IPS-NIHi11 (cell line): ENCODE data around the gene BCL2L1.
A peak's percentile ranks its signal among the peaks of the same experiment; 100 is the strongest.
"Not testable (repeated sequence)": the region's sequence is repeated elsewhere in the genome, so short reads cannot be mapped to it uniquely, and the experiment has no call there.

ENCODE experiments used
- DNase-seq: peaks from one replicate; pipeline ENCODE4 v3.0.0; 2012; ENCODE audit warnings: mixed read lengths, low spot score

BCL2L1 gene

GRCh38 chr20:31722257-31723068, at the start of gene BCL2L1:
Gene BCL2L1, minus strand, starts transcription at chr20:31722868. Its CDS starts 650 bp downstream, at chr20:31722218.
- DNase-seq = peak; percentile 75

DNA sequence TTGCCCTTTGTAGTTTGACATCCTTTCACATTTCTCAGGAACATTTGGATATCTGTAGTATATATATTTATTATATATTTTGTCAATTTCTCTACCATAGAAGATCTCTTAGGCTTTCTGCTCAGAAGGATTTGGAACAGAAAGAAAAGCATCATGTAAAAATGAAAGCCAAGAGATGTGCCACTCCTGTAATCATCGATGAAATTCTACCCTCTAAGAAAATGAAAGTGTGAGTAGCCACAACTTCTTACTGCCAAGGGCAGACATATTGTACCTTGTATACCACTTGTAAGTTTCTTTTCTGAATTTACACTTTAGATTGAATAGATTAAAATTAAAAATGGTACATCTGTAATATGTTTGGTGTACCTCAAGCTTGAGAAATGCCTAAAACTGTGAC, 47.6 kb upstream of the BCL2L1 start:
- DNase-seq = no peak

- DNase-seq = no peak
Observed at GRCh38 chr20:31769681-31770080, 47.0 kb upstream of the BCL2L1 start.

GRCh38 chr20:31767805-31768204, 45.1 kb upstream of the BCL2L1 start:
- no peak for DNase-seq

- no peak for DNase-seq
Observed at GRCh38 chr20:31764641-31765305, 42.1 kb upstream of the BCL2L1 start.

GRCh38 chr20:31760519-31761240, 38.0 kb upstream of the BCL2L1 start:
- no peak for DNase-seq

DNA sequence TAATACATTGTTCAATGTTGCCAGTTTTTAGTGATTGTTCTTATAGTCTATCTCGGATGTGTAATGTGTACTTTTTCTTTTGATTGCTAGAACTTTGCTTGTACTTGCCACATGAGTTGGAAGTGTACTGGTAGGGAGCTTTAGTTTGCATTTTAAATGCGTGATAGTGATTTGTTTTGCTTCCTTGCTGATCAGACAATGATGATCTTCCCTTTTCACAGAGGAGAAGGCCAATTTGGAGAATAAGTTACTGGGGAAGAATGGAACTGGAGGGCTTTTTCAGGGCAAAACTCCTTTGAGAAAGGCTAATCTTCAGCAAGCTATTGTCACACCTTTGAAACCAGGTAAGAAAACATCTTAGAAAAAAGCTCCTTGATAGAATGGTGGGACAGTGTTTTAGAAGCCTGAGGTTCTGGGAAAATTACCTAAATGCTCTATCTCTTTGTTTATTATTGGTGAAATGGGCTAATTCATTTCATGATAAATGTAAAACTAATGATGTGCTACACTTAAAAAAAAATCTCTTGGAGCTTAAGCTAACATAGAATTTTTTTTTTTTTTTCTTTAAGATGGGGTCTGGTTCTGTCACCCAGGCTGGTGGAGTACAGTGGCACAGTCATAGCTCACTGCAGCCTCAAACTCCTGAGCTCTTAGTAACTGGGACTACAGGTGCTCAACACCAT, 37.3 kb upstream of the BCL2L1 start:
- no peak for DNase-seq

DNA sequence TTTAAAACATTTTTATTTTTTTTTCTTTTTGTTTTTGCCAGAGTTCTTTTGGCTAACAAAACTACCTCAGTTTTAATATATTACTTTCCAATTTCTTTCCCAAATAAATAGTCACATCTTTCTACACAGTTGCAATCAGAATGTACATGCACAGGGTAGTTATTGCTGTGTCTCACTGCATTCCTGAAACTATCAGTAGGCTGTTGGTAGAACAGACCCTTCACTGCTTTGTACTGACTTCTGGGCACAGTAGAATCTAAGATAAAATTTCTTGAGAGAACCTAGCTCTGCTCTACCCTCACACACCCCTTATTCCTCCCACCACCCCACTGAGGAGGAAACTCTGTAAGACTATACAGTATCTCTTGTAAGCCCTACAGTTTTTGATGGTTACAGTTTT, 36.3 kb upstream of the BCL2L1 start:
- DNase-seq = no peak

DNA sequence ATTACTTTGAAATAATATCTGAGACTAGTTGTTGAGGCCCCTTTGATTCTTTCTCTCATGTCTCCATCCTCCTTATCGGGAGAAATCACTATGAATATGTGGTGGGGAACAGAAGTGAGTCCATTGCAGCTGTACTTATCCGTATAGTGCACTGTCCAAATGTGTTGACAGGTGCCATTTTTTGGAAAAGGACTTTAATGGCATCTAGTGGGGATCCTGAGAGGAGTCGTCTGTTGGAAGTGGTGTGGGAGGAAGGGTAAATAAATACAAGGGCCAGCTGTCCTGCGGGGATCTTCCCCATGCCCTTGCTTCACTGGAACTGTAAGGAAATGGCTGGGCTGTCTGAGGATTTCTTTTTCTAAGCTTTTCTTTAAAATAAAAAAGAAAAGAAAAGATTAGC, 35.9 kb upstream of the BCL2L1 start:
- DNase-seq = no peak

DNA sequence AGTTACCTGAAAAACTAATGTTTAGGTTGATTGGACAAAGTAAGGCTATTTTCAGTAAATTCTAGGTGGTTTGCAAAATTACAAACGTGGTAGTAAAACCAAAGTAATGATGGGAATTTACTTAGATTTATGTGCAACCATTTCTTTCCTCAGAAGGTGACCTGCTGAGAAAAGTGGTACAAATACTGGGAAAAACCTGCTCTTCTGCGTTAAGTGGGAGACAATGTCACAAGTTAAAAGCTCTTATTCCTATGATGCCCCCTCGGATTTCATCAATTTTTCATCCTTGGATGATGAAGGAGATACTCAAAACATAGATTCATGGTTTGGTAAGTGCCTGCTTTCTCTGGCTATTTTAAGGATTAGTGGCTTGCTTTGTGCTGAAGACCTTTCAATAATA, 34.6 kb upstream of the BCL2L1 start:
- no peak for DNase-seq

- no peak for DNase-seq
Observed at GRCh38 chr20:31751126-31751525, 28.5 kb upstream of the BCL2L1 start.

DNA sequence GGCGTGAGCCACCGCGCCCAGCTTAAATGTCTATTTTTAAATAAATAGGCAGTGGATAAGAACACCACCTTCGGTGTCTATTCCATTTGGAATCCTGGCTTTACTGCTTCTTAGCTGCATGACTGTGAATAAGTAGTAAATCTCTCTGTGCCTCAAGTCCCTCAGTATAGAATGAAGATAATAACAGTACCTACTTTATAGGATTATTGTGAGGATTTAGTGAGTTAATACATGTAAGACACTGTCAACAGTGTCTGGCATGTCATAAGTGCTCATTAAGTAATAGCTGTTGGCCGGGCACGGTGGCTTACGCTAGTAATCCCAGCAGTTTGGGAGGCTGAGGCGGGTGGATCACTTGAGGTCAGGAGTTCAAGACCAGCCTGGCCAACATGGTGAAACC, 26.6 kb upstream of the BCL2L1 start:
- no peak for DNase-seq

DNA sequence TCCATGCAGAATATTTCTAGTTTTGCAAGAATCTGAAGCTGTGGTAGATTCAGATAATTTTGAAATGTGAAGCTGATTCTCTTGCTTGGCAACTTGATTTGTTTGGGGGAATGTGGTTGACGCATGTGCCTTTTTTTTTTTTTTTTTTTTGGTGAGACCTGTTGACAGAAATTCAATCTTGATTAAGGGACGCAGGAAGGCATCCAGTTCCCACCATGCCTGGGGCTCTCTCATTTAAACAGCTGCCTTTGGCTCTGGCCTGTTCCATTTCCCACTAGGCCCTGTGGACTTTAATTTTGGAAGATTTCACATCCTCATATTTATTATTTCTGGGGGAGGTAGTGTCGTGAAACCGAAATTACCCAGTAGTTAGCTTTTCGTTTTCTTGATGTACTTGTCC, 25.0 kb upstream of the BCL2L1 start:
- no peak for DNase-seq

DNA sequence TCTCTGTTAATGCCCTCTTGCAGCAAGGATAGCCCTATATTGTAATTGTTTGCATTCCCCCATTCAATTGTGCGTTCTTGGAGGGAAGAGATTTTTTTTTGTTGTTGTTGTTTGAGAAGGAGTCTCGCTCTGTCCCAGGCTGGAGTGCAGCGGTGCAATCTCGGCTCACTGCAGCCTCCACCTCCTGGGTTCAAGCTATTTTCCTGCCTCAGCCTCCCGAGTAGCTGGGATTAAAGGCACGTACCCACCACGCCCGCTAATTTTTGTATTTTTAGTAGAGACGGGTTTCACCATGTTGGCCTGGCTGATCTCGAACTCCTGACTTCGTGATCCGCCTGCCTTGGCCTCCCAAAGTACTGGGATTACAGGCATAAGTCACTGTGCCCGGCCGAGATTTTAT, 24.4 kb upstream of the BCL2L1 start:
- DNase-seq = not testable (repeated sequence)

DNA sequence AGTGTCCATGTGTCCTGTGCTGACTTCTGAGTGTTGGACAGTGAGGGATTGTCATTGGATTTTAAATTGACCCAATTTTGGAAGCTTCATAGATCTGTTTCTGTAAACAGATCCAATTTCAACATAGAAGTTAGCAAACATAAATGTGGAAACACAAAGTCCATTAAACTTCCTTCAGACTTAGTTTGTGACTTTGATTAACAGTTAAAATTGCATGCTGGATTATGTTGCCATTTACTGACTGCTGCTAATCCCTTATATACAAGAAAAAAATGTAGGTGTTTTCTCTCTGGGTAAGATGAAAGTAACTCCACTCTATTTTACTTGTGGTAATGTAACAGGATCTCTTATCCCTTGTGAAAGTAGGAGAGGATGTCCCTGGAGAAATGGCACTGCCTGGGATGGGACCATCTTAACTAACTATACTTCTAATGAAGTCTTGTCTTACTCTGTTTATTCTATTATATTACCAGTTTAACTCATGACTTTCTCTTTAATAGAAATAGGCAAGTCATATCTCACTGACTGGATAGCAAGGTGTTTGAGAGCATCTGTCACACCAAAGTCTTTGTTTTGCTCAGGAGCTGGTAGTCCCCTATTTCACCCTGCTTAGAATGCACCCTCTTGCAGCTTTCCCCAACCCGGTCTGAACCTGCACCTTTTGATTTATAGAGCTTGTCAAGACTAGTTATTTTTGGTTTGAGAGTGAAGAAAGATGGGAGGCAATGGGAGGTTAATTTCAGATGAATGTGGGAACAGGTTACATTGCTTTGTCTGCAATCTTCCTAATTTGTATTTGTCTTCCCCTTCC, 23.6 kb upstream of the BCL2L1 start:
- DNase-seq = no peak

DNA sequence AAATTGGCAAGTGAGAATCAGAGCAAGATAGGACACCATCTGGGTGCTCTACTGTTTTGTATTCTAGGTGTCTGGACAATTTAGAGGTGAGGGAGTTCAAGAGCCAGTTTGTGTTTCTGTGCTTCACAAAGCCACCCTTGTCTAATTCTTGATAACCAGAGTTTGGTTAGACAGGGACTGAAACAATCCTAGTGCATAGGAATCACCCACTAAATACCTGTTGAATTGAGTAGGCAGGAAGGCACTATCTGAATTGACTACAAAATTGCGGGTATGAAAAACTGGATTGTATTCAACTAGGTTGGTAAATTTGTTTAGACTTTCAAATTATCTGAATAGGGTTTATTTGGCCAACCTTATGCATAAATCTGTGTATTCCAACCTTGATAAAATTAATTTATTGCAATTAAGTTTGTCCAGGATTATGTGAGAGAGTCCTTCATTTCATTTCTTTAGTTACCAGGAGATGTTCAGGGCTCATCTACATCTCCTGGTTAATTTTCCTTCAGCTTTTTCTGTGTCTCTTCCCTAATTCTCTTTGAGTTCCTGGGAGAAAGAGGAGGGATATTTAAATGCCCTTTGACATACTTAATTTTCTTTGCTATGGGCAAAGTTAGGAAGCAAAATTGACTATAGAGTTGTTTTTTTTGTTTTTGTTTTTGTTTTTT, 18.1 kb upstream of the BCL2L1 start:
- no peak for DNase-seq

DNA sequence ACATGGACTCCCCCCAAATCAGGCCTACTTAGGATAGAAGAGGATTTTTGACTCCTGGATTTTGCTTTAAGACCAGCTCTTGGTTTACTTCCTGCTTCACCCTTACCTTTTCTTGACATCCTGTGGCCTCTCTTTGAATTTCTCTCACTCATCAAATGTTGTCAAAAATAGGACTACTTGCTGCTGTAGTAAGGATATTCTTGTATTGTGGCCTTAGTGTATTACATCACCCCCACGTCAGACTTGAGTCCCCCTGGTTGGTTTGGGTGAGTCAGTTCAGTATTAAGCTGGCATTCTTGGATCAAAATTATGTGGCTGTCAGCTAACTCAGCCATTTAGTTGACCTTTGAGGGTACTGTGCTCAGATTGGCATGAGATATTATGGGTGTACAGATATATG, 17.5 kb upstream of the BCL2L1 start:
- no peak for DNase-seq

- DNase-seq = no peak
Observed at GRCh38 chr20:31739550-31739977, 16.9 kb upstream of the BCL2L1 start.

DNA sequence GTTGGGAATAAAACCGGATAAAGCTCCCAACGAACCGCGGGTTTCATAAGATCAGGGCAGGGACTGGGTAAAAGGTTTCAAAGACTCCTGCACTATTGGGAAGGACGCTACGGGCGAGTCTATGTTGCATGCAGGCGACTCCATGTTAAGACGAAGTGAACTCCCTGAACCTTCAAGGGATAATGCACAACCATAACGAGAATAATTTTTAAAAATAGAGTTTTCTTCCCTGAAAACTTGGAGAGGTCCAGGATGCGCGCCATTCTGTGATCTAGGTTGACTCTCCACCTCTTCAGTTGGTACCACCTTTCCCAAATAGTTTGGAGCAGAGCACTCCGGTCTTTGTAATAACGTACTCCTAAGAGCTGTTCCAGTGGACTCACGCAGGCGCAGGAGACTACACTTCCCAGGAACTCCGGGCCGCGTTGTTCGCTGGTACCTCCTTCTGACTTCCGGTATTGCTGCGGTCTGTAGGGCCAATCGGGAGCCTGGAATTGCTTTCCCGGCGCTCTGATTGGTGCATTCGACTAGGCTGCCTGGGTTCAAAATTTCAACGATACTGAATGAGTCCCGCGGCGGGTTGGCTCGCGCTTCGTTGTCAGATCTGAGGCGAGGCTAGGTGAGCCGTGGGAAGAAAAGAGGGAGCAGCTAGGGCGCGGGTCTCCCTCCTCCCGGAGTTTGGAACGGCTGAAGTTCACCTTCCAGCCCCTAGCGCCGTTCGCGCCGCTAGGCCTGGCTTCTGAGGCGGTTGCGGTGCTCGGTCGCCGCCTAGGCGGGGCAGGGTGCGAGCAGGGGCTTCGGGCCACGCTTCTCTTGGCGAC, 16.3 kb upstream of the BCL2L1 start, which contains the start of gene TPX2:
TPX2 (plus strand) TSS at position 562 of the 821 bp plus-strand sequence. CDS start 18,187 bp downstream, outside the sequence.
- DNase-seq = peak; percentile 98

GRCh38 chr20:31731321-31731717, 8.7 kb upstream of the BCL2L1 start:
- no peak for DNase-seq
